ENCODE results near the gene CHI3L1. TPM values are rescaled to one million over a fixed set of nuclear protein-coding genes. Genes with fewer than 3 reads are reported as not detected.

The CHI3L1 gene
- total RNA-seq, 2 experiments from 2014 or later: not detected

GRCh38 chr1:203213126-203213525, 26.6 kb upstream of the CHI3L1 start:
- DNase-seq: no peak
- Mint-ChIP-seq H3K27me3 (peaks cover 4% of the 10 kb centered on the region), H3K4me3 (no peak overlapping the region), H3K4me1 (no peaks in the 10 kb centered on the region), H3K27ac (no peak overlapping the region), H3K9me3 (no peaks in the 10 kb centered on the region), H3K36me3 (no peaks in the 10 kb centered on the region)

- Mint-ChIP-seq H3K36me3 (no peaks in the 10 kb centered on the region), H3K27me3 (peaks cover 4% of the 10 kb centered on the region), H3K4me1 (no peaks in the 10 kb centered on the region), H3K9me3 (no peaks in the 10 kb centered on the region), H3K4me3 (no peak overlapping the region), H3K27ac (no peak overlapping the region)
- DNase-seq: no peak
These were observed 25.3 kb upstream of the CHI3L1 start for GRCh38 chr1:203211812-203212211.

- H3K4me3 Mint-ChIP-seq: no peak overlapping the region
- H3K27me3 Mint-ChIP-seq: no peaks in the 10 kb centered on the region
- no peak overlapping the region for H3K27ac Mint-ChIP-seq
- no peak for DNase-seq
- H3K9me3 Mint-ChIP-seq: no peaks in the 10 kb centered on the region
- H3K36me3 Mint-ChIP-seq: no peaks in the 10 kb centered on the region
- no peaks in the 10 kb centered on the region for H3K4me1 Mint-ChIP-seq
These were observed 24.5 kb upstream of the CHI3L1 start for GRCh38 chr1:203210988-203211387.

- H3K27ac Mint-ChIP-seq: no peak overlapping the region
- H3K36me3 Mint-ChIP-seq: no peaks in the 10 kb centered on the region
- no peak overlapping the region for H3K4me3 Mint-ChIP-seq
- no peak for DNase-seq
- H3K4me1 Mint-ChIP-seq: no peaks in the 10 kb centered on the region
- no peaks in the 10 kb centered on the region for H3K27me3 Mint-ChIP-seq
- no peaks in the 10 kb centered on the region for H3K9me3 Mint-ChIP-seq
These were observed 23.8 kb upstream of the CHI3L1 start for GRCh38 chr1:203210350-203210749.

- no peaks in the 10 kb centered on the region for H3K9me3 Mint-ChIP-seq
- H3K36me3 Mint-ChIP-seq: no peaks in the 10 kb centered on the region
- no peak overlapping the region for H3K4me3 Mint-ChIP-seq
- H3K27ac Mint-ChIP-seq: no peak overlapping the region
- H3K27me3 Mint-ChIP-seq: no peaks in the 10 kb centered on the region
- H3K4me1 Mint-ChIP-seq: no peaks in the 10 kb centered on the region
- no peak for DNase-seq
These were observed 21.7 kb upstream of the CHI3L1 start for GRCh38 chr1:203208181-203208580.

- H3K27ac Mint-ChIP-seq: no peak overlapping the region
- H3K27me3 Mint-ChIP-seq: no peaks in the 10 kb centered on the region
- no peak overlapping the region for H3K4me3 Mint-ChIP-seq
- H3K4me1 Mint-ChIP-seq: no peaks in the 10 kb centered on the region
- H3K36me3 Mint-ChIP-seq: no peaks in the 10 kb centered on the region
- DNase-seq: no peak
- H3K9me3 Mint-ChIP-seq: no peaks in the 10 kb centered on the region
These were observed 21.2 kb upstream of the CHI3L1 start for GRCh38 chr1:203207751-203208150.

GRCh38 chr1:203206129-203206687, 19.7 kb upstream of the CHI3L1 start:
- H3K27me3 Mint-ChIP-seq: no peaks in the 10 kb centered on the region
- no peak overlapping the region for H3K27ac Mint-ChIP-seq
- no peaks in the 10 kb centered on the region for H3K36me3 Mint-ChIP-seq
- DNase-seq: no peak
- no peaks in the 10 kb centered on the region for H3K9me3 Mint-ChIP-seq
- H3K4me1 Mint-ChIP-seq: no peaks in the 10 kb centered on the region
- H3K4me3 Mint-ChIP-seq: no peak overlapping the region

GRCh38 chr1:203204756-203205155, 18.3 kb upstream of the CHI3L1 start:
- H3K9me3 Mint-ChIP-seq: no peaks in the 10 kb centered on the region
- H3K27ac Mint-ChIP-seq: no peak overlapping the region
- H3K27me3 Mint-ChIP-seq: no peaks in the 10 kb centered on the region
- no peaks in the 10 kb centered on the region for H3K36me3 Mint-ChIP-seq
- H3K4me1 Mint-ChIP-seq: no peaks in the 10 kb centered on the region
- no peak overlapping the region for H3K4me3 Mint-ChIP-seq
- DNase-seq: no peak

GRCh38 chr1:203202431-203203245, 16.1 kb upstream of the CHI3L1 start:
- no peak for DNase-seq
- no peaks in the 10 kb centered on the region for H3K27me3 Mint-ChIP-seq
- H3K9me3 Mint-ChIP-seq: no peaks in the 10 kb centered on the region
- peaks cover 3% of the 10 kb centered on the region for H3K4me1 Mint-ChIP-seq
- H3K27ac Mint-ChIP-seq: no peak overlapping the region
- H3K4me3 Mint-ChIP-seq: no peak overlapping the region
- H3K36me3 Mint-ChIP-seq: no peaks in the 10 kb centered on the region

- H3K9me3 Mint-ChIP-seq: no peaks in the 10 kb centered on the region
- H3K4me1 Mint-ChIP-seq: peaks cover 4% of the 10 kb centered on the region
- no peaks in the 10 kb centered on the region for H3K36me3 Mint-ChIP-seq
These were observed 15.2 kb upstream of the CHI3L1 start for GRCh38 chr1:203201516-203202205.

GRCh38 chr1:203200916-203201315, 14.4 kb upstream of the CHI3L1 start:
- DNase-seq: no peak
- H3K4me1 Mint-ChIP-seq: peaks cover 4% of the 10 kb centered on the region
- no peaks in the 10 kb centered on the region for H3K27me3 Mint-ChIP-seq
- no peak overlapping the region for H3K27ac Mint-ChIP-seq
- H3K36me3 Mint-ChIP-seq: no peaks in the 10 kb centered on the region
- H3K9me3 Mint-ChIP-seq: no peaks in the 10 kb centered on the region
- H3K4me3 Mint-ChIP-seq: no peak overlapping the region

More at GRCh38 chr1:203201516-203202205, 15.2 kb upstream of the CHI3L1 start:
- Mint-ChIP-seq H3K27ac (no peak overlapping the region), H3K27me3 (no peaks in the 10 kb centered on the region), H3K4me3 (no peak overlapping the region)
- no peak for DNase-seq

- H3K4me3 Mint-ChIP-seq: no peak overlapping the region
- no peaks in the 10 kb centered on the region for H3K9me3 Mint-ChIP-seq
- H3K27ac Mint-ChIP-seq: no peak overlapping the region
- H3K4me1 Mint-ChIP-seq: peaks cover 4% of the 10 kb centered on the region
- DNase-seq: no peak
- no peaks in the 10 kb centered on the region for H3K27me3 Mint-ChIP-seq
- no peaks in the 10 kb centered on the region for H3K36me3 Mint-ChIP-seq
These were observed 13.5 kb upstream of the CHI3L1 start for GRCh38 chr1:203199816-203200571.

- Mint-ChIP-seq H3K27ac (no peak overlapping the region), H3K9me3 (no peaks in the 10 kb centered on the region), H3K27me3 (no peaks in the 10 kb centered on the region), H3K36me3 (no peaks in the 10 kb centered on the region), H3K4me1 (peaks cover 4% of the 10 kb centered on the region), H3K4me3 (no peak overlapping the region)
- no peak for DNase-seq
These were observed 12.9 kb upstream of the CHI3L1 start for GRCh38 chr1:203199481-203199815.

GRCh38 chr1:203199002-203199401, 12.5 kb upstream of the CHI3L1 start:
- H3K9me3 Mint-ChIP-seq: no peaks in the 10 kb centered on the region
- peaks cover 4% of the 10 kb centered on the region for H3K4me1 Mint-ChIP-seq
- no peak overlapping the region for H3K4me3 Mint-ChIP-seq
- no peaks in the 10 kb centered on the region for H3K27me3 Mint-ChIP-seq
- DNase-seq: no peak
- H3K36me3 Mint-ChIP-seq: no peaks in the 10 kb centered on the region
- H3K27ac Mint-ChIP-seq: no peak overlapping the region

- peak; percentile 9 for DNase-seq
- no peaks in the 10 kb centered on the region for H3K36me3 Mint-ChIP-seq
- H3K27ac Mint-ChIP-seq: no peak overlapping the region
- H3K9me3 Mint-ChIP-seq: no peaks in the 10 kb centered on the region
- H3K27me3 Mint-ChIP-seq: no peaks in the 10 kb centered on the region
- peaks cover 4% of the 10 kb centered on the region for H3K4me1 Mint-ChIP-seq
- H3K4me3 Mint-ChIP-seq: no peak overlapping the region
These were observed 11.1 kb upstream of the CHI3L1 start for GRCh38 chr1:203197625-203198024.

Data from activated naive CD8-positive, alpha-beta T cell treated with anti-CD3 and anti-CD28 coated beads for 36 hours (primary cell).